HG03097 (cell line): ENCODE data around the gene HBA2.
"Not testable (repeated sequence)": the region's sequence is repeated elsewhere in the genome, so short reads cannot be mapped to it uniquely, and the experiment has no call there.

Source experiments
- ATAC-seq: cut with Tn5 transposase; IDR thresholded peaks from one replicate; pipeline ENCODE4 v1.9.1; 2021; ENCODE audit not compliant: unreplicated experiment, low FRiP score

Gene HBA2

GRCh38 chr16:154217-155030 lies 18.3 kb upstream of the HBA2 start:
- ATAC-seq = no peak

GRCh38 chr16:155031-155398 lies 17.7 kb upstream of the HBA2 start:
- ATAC-seq = no peak

- no peak for ATAC-seq
Measured at GRCh38 chr16:159136-159849, 13.4 kb upstream of the HBA2 start.

GRCh38 chr16:160242-160641 lies 12.4 kb upstream of the HBA2 start:
- not testable (repeated sequence) for ATAC-seq

- ATAC-seq = no peak
Measured at GRCh38 chr16:160691-161190, 11.9 kb upstream of the HBA2 start.

- ATAC-seq = no peak
Measured at GRCh38 chr16:162271-162991, 10.2 kb upstream of the HBA2 start.

GRCh38 chr16:163139-163538 lies 9.5 kb upstream of the HBA2 start:
- ATAC-seq = not testable (repeated sequence)

- ATAC-seq = not testable (repeated sequence)
Measured at GRCh38 chr16:163696-164095, 9.0 kb upstream of the HBA2 start.

GRCh38 chr16:164134-164823 lies 8.4 kb upstream of the HBA2 start:
- not testable (repeated sequence) for ATAC-seq

- no peak for ATAC-seq
Measured at GRCh38 chr16:164827-165538, 7.7 kb upstream of the HBA2 start.

- no peak for ATAC-seq
Measured at GRCh38 chr16:165539-166374, 6.9 kb upstream of the HBA2 start, which contains the start of gene HBM. Gene HBM (plus strand): TSS chr16:165978. CDS start chr16:165998, 20 bp downstream.

- ATAC-seq = no peak
Measured at GRCh38 chr16:166375-167121, 6.1 kb upstream of the HBA2 start.

GRCh38 chr16:167122-167690 lies 5.5 kb upstream of the HBA2 start:
- no peak for ATAC-seq

- no peak for ATAC-seq
Measured at GRCh38 chr16:168424-168823, 4.3 kb upstream of the HBA2 start.

GRCh38 chr16:169014-169413 lies 3.7 kb upstream of the HBA2 start:
- no peak for ATAC-seq

GRCh38 chr16:170088-170507 lies 2.6 kb upstream of the HBA2 start:
- ATAC-seq = not testable (repeated sequence)

- ATAC-seq = no peak
Measured at GRCh38 chr16:170788-171187, 1.9 kb upstream of the HBA2 start.
